ENCODE data around the gene MAPKAP1.
A peak's percentile ranks its signal among the peaks of the same experiment; 100 is the strongest.

Gene MAPKAP1

DNA sequence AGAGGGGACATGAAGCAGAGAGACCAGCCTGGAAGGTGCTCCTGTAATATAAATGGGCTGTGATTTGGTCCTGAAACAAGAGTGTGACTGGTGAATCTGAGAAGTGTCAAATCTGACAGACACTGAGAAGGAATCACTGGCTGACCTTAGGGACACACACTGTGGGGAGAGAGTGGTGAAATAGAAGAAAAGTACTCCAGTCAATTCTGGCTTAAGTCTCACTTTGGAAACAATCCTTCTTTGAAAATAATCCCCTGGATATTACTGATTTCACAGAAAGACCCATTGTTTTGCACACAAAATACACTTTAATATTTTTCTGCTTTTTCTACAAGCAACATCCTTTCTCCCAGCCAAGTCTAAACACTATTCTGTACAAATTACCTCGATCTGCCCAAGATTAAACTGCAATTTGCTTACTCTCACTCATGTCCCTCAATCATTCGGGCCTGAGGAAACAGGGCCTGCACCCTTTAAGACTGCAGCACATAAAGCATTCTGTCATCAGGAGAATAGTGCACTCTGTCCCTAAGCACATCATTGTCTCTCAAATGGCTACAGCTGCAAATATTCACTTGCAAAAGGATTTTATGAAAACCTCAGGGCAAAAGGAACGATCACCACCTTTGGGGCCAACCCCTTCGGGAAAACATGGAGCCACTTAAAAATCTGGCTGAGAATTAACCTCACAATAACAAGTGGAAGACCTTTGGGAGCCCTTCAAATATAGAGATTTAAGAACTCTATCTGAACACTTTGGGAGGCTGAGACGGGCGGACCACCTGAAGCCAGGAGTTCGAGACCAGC, 68.6 kb downstream of the MAPKAP1 start:
- no peak for DNase-seq

DNA sequence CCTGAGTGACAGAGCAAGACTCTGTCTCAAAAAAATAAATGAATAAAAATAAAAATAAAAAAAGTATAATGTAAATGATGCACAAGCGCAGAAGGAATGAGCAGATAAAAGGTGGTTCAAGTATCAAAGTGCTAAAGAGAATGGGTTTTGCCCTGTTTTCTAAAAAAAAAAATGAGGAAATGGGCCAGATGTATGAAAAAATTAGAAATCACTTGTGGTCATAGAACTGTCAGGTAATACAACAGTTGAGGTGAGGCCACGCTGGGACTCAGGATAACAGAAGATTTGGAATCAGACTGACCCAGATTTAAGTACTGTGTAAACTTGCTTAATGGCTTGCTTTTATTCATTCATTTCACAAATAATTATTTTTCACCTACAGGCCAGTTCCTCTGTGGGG, 69.8 kb downstream of the MAPKAP1 start:
- DNase-seq, result peak; percentile 51

DNA sequence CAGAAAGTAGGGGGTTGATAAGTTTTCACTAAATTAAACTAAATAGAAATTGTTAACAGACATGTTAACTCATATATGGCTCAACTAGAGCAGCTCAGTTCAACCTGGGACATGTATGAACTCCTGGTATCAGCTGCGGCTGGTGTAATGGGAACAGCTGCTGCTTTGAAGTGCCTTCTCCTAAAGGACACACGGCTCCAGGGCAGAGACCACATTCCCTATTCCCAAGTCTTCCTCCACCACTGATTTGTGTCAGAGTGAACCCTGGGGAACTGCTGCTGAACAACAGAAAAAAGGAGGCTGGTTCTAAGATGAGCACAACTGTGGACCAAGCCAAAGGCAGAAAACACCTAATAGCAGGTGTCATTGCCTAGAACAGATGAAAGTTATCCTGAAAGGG, 71.1 kb downstream of the MAPKAP1 start:
- no peak for DNase-seq

DNA sequence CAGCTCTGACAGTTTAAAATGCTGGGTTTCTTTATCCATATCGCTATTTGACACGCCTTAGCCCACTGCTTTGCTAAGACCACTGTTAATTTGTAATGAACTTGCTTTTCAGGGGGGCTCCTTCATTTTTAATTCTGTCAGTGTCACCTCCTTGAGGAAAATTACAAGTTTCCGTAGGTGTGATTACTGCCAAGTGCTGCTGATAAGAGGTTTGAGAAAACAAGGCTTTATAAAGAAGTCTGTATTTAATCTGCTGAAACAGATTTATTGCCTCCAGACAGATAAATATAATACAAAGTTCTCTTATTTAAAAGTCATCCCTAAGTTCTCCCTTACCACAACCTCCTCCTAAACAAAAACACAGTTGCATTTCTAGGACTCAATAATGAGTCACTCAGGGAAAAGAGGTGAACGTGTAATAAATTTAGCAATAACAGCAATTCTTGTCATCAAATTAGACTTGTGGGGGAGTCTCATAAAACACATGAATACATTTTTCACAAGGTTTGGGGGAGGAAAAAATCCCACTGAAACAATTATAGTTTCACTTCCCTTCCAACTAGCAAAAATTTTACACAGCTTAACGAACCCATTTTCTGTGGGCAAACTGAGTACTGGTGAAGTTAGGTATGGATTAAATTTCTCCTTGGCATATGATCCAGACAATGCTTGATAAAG, 72.8 kb downstream of the MAPKAP1 start:
- DNase-seq, result peak; percentile 72

DNA sequence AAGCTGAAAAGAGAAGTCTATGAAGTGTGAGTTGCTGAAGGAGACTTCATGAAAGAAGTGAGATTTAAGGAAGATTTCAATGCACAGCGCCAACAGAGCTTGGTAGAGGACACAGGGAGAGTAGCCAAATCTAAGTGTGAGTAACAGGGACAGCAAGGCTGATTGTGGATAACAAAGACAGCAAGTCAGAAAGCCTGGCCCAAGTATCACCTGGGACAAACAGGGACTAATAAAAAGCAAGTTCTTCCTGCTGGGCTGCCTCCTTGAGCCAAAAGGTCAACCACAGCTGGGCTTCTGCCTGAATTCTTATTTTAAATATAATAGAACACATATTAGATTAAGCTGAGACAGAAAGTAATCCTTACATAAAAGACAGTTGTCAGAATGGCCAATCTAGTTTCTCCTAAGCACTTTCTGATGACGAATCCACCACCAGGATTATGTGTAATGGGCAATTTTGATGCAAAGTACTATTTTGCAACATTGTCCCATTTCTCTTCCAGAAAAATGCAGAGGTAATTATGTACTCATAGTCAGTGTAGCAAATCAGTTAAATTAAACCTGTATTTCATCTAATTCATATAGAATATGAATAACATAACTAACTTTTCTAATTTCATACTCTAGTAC, 73.8 kb downstream of the MAPKAP1 start:
- DNase-seq, result no peak

DNA sequence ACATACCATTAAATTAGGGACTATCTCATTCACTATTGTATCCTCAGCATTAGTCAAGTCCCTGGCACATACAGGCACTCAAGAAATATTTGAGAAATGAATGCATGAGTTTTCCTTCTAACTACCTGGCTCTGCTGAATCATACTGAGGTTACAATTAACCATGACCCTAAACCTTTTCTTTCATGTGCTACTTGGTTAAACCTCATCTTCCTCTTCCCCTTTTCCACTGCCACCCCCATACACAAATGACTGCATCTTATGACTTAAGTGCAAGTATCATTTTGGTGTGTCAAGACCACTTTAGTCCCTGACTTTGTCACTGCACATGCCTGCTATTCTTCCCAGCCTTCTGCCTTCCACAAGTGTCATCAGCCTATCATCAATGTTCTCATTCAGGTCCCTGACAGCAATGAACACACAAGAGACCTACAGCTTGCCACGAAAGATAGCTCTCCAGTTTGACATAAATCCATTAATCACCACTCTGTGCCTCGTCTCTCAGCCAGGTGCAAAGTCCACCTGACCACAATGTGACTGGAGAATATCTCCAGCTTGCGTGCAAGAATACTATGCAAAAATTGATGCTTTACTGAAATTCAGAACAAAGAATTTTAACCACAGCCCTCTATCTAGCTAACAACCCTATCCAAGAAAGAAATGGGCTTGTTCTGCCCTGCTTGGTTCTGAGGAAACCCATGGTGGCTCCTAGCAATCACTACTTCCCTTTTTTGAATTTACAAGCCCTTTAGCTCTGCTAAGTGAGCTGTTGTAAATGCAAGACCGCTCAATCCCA, 74.5 kb downstream of the MAPKAP1 start:
- peak; percentile 89 for DNase-seq

DNA sequence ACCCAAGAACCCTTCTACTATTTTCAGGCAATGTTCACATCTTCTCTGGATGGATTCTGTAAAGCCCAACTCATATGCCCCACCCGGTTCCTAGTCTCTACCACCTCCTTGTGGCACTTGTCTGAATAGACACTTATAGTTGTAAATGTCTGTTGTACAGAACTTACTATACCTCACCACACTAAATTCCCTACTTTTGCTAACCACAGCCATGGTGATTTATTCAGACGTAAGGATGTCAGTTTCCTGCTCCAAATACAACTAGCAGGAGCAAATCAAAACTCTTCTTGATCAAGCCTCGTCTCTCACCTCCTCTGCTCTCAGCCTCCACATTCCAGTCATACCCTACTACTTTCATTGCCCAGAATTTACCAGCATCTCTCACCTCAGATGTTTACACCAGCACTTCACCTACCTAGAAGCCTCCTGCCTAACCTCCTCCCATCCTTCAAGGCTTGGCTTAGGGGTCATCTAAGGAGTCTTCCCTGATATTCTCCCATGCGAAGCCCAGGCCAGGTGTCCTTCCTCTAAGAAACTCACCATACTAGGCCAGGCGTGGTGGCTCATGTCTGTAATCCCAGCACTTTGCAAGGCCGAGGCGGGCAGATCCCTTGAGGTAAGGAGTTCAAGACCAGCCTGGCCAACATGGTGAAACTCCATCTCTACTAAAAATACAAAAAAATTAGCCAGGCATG, 75.5 kb downstream of the MAPKAP1 start:
- DNase-seq, result peak; percentile 51

DNA sequence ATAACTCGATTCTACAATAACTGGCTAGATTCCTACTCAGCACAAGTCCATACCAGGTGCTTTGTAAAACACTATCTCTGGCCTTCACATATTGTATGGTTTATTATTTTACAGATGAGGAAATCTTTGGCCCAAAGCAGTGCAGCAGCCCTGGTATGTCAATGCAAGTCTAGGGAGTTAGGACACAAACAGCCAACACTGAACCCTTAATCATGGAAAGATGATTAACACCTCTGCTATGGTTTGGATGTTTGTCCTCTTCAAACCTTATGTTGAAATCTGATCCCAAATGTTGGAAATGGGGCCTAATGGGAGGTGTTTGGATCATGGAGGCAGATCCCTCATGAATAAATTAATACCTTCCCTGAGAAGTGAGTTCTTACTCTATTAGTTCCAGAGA, 76.6 kb downstream of the MAPKAP1 start:
- no peak for DNase-seq

DNA sequence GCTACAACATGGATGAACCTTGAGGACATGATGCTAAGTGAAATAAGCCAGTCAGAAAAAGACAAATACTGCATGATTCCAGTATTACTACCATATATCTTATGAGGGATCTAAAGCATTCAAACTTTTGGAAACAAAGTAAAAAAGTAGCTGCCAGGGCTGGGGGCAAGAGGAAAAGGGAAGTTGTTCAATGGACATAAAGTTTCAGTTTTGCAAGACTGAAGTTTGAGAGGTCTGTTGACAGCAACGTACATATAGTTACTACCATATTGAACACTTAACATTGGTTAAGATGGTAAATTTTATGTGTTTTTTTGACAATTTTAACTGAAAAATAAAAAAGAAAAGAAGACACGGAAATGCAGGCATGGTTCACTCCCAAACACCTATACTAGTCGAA, 77.6 kb downstream of the MAPKAP1 start:
- DNase-seq, result peak; percentile 50

DNA sequence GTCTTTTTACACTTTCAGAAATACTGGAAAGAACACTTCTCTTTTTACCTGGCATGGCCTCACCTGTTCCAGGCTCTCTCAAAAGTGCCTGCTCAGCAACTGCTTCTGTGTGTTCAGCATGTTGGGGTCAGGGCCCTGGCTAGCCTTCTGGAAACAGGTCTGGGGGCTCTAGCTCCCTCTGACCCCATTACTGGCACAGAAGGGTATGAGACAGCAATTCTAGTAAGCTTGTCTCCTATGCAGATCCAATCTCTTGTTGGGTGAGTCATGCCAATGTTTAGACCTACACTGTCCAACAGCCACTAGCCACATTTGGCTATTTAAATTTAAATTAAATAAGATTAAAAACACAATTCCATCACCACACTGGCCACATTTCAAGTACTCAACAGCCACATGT, 80.8 kb downstream of the MAPKAP1 start:
- peak; percentile 81 for DNase-seq

DNA sequence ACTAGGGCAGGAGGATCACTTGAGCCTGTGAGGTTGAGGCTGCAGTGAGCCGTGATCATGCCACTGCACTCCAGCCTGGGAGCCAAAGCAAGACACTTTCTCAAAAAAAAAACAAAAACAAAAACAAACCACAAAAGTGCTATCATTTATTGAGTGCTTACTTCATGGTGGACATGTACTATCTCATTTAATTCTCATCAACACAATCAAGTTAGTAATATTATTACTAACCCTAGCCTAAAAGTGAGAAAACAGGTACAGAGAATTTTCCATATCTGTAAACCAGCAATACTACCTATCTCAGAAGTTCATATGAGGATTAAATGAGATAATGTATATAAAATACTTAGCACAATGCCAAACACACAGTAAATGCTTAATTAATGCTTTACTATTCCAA, 85.8 kb downstream of the MAPKAP1 start:
- no peak for DNase-seq

DNA sequence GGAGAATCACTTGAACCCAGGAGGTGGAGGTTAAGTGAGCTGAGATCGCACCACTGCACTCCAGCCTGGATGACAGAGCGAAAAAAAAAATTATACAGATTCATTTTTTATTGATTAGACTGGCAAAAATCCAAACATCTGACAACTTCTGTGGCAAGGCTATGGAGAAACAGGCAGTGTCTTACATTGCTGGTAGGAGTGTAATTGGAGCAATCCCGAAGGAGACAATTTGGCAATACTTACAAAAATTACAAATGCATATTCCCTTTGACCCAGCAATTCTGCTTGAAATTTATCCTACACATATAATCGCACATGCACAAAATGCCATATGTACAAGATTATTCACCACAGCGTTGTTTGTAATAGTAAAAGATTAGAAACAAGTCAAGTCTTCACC, 86.8 kb downstream of the MAPKAP1 start:
- DNase-seq, result no peak

DNA sequence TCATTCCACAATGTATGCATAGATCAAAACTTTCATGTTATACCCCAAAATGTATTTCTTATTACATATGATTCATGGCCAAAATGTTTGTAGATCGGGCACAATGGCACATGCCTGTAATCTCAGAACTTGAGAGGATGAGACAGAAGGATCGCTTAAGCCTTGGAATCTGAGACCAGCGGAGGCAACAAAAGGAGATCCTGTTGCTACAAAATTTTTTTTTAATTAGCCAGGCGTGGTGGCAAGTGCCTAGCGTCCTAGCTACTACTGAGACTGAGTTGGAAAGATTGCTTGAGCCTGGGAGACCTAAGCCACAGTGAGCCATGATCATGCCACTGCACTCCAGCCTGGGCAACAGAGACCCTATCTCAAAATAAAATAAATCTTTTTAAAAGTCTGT, 89.9 kb downstream of the MAPKAP1 start:
- no peak for DNase-seq

DNA sequence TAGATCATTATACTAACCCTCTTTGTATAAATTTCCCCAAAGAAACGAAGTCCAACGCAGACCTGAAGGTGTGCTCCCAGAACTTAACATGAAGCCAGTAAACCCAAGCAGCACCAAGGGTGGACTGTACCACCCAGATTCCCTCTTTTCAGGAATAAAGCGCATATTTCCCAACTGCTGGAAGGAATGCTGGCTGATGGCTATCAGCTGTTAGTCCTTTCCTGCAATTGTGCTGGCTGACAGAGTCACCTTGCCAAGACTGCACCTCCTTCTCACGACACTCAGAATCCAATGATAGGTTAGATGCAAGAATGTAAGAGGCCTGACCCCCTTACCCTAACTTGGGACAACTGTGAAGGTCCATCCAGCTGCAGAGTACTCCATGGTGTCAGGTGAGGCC, 93.9 kb downstream of the MAPKAP1 start:
- DNase-seq, result no peak

DNA sequence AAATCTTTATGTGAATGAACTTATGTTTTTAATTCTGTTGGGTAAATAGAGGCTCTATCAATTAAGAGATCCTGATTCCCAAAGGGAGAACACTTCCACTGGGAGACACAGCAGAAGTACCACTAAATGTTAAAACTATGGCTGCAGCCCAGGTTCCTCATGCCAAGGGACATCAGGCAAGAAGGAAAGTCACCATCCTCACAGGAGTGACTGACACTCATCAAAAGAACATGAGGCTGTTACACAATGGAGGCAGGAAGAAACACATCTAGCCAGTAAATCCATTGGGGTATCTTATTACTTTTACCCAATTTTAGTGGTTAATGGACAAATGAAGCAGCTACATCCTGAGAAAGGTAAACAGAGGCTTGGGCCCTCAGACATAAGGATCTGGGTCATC, 94.4 kb downstream of the MAPKAP1 start:
- no peak for DNase-seq

DNA sequence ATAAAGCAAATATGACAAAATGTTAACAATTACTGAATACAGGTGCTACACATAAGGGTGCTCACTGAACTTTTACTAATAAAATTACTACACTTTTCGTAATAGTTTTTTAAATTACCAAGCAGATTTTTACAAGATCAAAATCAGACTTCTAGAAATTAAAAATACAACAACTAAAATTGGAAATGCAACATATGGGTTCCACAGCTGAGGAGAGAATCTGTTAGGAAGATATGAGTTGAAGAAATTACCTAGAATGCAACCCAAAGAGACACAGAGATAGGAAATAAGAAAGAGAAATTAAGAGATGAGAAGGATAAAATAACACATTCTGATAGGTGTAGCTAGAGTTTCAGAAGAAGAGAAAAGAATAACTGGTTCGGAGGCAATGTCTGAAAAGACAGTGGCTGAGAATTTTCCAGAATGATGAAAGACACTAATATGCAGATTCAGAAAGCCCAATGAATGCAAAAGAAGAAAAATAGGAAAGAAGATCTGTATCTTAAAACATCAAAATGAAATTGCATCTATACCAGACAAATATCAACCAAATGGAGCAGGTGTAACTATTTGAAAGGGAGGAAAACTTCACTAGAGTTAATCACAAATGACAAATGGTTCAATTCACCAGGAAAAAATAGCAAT, 95.8 kb downstream of the MAPKAP1 start:
- DNase-seq, result no peak

DNA sequence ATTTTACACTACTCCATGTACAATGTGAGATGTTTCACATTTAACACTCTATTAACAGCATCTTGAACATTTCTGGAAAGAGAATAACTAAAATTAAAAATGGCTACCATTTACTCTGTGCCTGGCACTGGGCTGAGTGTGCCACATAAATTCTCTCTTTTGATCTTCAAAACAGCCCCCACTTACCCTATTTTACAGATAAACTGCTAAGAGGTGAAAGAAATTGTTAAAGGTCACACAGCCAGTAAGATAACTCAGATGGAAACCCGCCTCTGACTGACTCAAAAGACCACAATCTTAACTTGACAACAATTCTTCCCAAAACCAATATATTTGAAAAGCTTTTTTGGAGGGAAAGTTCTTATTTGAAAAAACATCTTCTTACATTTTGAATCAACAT, 97.3 kb downstream of the MAPKAP1 start:
- DNase-seq, result no peak

DNA sequence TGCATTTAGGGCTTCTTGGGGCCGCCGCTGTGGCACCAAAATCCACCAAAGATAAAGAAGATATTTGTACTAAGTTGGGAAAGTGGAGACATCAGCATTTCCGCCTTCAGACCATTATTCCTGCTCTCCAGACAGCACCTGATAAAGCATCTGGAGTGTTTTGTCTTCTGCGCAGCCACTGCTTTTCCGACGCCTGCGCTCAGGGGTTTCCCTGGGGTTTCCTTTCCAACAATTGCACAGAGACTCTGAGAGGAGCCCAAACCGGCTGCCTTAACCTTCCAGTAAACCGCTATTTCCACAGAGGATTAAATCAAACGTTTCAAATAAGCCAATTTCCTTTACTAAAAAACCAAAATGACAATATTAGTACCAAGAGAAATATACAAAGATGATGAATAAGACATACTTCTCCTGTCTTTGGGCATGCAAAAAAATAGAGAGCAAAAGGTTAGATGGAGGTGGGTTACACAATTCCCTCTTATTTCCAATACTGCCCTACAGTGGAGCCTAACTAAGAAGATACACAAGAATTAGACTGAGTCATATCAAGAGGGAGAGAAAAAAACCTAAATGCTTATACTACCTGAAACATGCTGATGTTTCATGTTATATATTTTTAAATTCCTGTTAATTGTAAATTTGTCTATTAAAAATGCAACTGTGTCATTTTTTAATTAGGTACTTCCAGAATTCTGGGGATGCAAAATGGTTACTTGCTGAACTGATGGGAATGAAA, 98.4 kb downstream of the MAPKAP1 start:
- DNase-seq, result no peak

DNA sequence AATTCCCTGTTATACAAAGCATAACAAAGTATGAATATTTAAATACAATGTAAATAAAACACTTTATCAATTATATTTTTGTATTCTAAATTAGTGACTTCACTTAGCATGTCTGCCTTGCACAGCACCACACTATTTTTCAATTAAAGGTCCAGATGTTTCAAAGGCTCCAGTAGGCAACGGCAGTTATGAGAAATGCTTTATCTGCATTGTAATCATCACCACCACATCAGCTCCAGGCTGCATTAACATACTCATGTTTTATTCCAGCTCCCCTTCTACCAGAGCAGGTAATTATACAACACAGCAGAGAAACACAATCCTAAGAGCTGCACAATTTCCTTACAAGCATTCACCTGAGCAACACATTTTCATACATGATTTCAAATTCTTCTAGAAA, 102.8 kb downstream of the MAPKAP1 start:
- DNase-seq, result no peak

DNA sequence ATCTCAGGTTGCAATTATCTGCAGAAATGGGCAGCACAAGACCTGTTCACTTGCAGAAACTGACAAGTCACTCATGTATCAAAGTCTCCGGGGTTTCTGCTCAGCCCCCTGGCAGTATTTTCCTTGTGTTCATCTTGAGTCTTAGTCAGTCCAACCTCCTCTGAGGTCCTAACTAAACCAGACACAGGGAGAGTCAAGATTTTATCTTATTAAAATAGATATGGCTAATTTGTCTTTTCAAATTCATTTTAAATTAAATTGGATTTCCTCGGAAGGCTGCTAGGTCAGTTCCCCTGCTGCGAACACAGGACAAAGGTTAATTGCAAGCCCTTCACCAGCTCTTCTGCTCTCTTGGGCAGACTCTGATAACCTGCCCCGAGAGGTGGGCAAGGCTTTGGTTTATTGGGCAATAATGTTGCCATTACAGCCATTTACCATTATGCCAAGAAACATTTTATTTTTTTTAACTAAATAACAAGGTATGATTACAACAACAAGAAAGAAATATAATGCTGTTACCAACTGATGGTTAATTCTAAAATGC, 103.5 kb downstream of the MAPKAP1 start:
- DNase-seq, result no peak

DNA sequence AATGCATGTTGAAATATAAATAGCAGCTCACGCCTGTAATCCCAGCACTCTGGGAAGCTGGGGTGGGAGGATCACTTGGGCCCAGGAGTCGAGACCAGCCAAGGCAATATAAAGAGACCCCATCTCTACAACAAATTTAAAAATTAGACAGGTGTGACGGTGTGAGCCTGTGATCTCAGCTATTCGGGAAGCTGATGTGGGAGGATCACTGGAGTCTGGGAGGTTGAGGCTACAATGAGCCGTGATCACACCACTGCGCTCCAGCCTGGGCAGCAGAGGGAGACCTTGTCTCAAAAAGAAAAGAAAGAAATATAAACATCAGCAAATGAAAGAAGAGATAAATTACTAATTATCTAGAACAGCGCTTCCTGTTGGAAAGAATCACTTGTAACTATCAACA, 105.0 kb downstream of the MAPKAP1 start:
- DNase-seq, result no peak
